Stimulated activated CD8-positive, alpha-beta memory T cell treated with anti-CD3 and anti-CD28 coated beads, Interleukin-12 subunit alpha, Interleukin-12 subunit beta, amount 100 ng/mL, for 24 hours (primary cell): ENCODE measurements around the gene MPIG6B.

Source experiments
- DNase-seq: peaks from one replicate; pipeline ENCODE4 v3.0.0-alpha.2; 2020; ENCODE audit errors: extremely low read depth

MPIG6B gene

GRCh38 chr6:31721351-31722020 lies 1.7 kb upstream of the MPIG6B start, which contains the start of gene LY6G6C:
Gene LY6G6C (minus strand): TSS chr6:31721746. CDS start chr6:31721679, 67 bp downstream.
- DNase-seq = no peak

GRCh38 chr6:31722173-31722572 lies 1.0 kb upstream of the MPIG6B start:
- DNase-seq = no peak

GRCh38 chr6:31723980-31724691 lies 963 bp downstream of the MPIG6B start:
- DNase-seq = no peak

- DNase-seq = no peak
Measured at GRCh38 chr6:31725502-31726350, 2.6 kb downstream of the MPIG6B start.

- DNase-seq = no peak
Measured at GRCh38 chr6:31727034-31727716, 4.0 kb downstream of the MPIG6B start.

- DNase-seq = no peak
Measured at GRCh38 chr6:31727717-31728671, 4.8 kb downstream of the MPIG6B start.

- DNase-seq = no peak
Measured at GRCh38 chr6:31728767-31729514, 5.8 kb downstream of the MPIG6B start, which contains the start of gene DDAH2. Gene DDAH2 (minus strand): TSS chr6:31729299. CDS start chr6:31729161, 138 bp downstream.

GRCh38 chr6:31729515-31729978 lies 6.4 kb downstream of the MPIG6B start:
- DNase-seq = peak; percentile 33

GRCh38 chr6:31729979-31730630 lies 6.9 kb downstream of the MPIG6B start:
- peak; percentile 40 for DNase-seq

GRCh38 chr6:31730631-31731086 lies 7.5 kb downstream of the MPIG6B start:
- no peak for DNase-seq

GRCh38 chr6:31732029-31732428 lies 8.9 kb downstream of the MPIG6B start:
- no peak for DNase-seq

GRCh38 chr6:31733734-31734133 lies 10.6 kb downstream of the MPIG6B start:
- DNase-seq = no peak

GRCh38 chr6:31734247-31734820 lies 11.2 kb downstream of the MPIG6B start:
- DNase-seq = no peak

- no peak for DNase-seq
Measured at GRCh38 chr6:31734821-31735406, 11.7 kb downstream of the MPIG6B start.

- DNase-seq = peak; percentile 49
Measured at GRCh38 chr6:31736021-31736767, 13.0 kb downstream of the MPIG6B start, which contains the start of gene CLIC1. Gene CLIC1 (minus strand): TSS chr6:31736530. CDS start chr6:31736300, 230 bp downstream.

GRCh38 chr6:31736768-31737314 lies 13.7 kb downstream of the MPIG6B start:
- no peak for DNase-seq
